Thyroid gland (tissue), 4 donors: ENCODE data around the gene RBP4. TPM values are rescaled to one million over a fixed set of nuclear protein-coding genes. Genes with fewer than 3 reads are reported as not detected.

ENCODE experiments used
- DNase-seq, 2 donors: peaks; one replicate each; pipeline ENCODE4 v3.0.0-alpha.2; 2019
- H3K27ac ChIP-seq, 3 donors: fragments of 200-600 bp; sonication (generic); 1 replicate in 2 of 3; 2 replicates in 1 of 3; pipeline ENCODE4 v1.5.1; 2016 to 2019; ENCODE audit warnings: mild to moderate bottlenecking in 1 of 3, moderate library complexity in 1 of 3
- H3K27me3 ChIP-seq: fragments of 200-600 bp; sonication (generic); one replicate; pipeline ENCODE4 v1.5.1; 2019
- H3K36me3 ChIP-seq, 2 donors: fragments of 200-600 bp; sonication (generic); one replicate each; pipeline ENCODE4 v1.5.1; 2016 to 2019
- H3K4me1 ChIP-seq, 2 donors: fragments of 200-600 bp; sonication (generic); one replicate each; pipeline ENCODE4 v1.5.1; 2017 to 2019
- H3K4me3 ChIP-seq, 3 donors: fragments of 200-600 bp; sonication (generic); replicated peaks in 1 of 3; 1 replicate in 2 of 3; 2 replicates in 1 of 3; pipeline ENCODE4 v1.5.1; 2016; ENCODE audit warnings: mild to moderate bottlenecking in 1 of 3
- H3K9me3 ChIP-seq: fragments of 200-600 bp; sonication (generic); one replicate; pipeline ENCODE4 v1.5.1; 2017
- CTCF ChIP-seq, 6 experiments: fragments of 200-600 bp in 3 of 6; fragments of 450-650 bp in 3 of 6; sonication (generic) in 3 of 6; IDR thresholded peaks; one replicate each; pipeline ENCODE4 v1.5.1; 2016 to 2019; ENCODE audit warnings: antibody characterized with exemption in 6 of 6, mild to moderate bottlenecking in 2 of 6, inconsistent platforms in 1 of 6, moderate library complexity in 1 of 6
- POLR2A ChIP-seq, 2 donors: fragments of 450-650 bp; IDR thresholded peaks; one replicate each; pipeline ENCODE4 v1.6.1; 2017; ENCODE audit warnings: antibody characterized with exemption in 2 of 2, mild to moderate bottlenecking in 2 of 2, moderate library complexity in 1 of 2
- WGBS, 2 donors: methylation state at CpG; one replicate each; pipeline ENCODE4 v1.1.5; 2017; 5-methylcytosine and 5-hydroxymethylcytosine counted together
- intact Hi-C: fragments of 100-400 bp; cut with DNase I; formaldehyde crosslinking; loops from one replicate; pipeline ENCODE4 v1.15.1; 2023
- total RNA-seq, 4 donors: library from RNA; depleted of rRNA; stranded (reverse); fragments of >200 nt; gene quantifications; one replicate each; pipeline ENCODE4 v1.2.3, GENCODE V29; 2016

The RBP4 gene
- total RNA-seq, 4 donors from 2014 or later = 1.9 to 5.5 (median 5.3) TPM

- Histone ChIP-seq H3K27ac (no peak overlapping the region), H3K4me1 (no peaks in the 10 kb centered on the region), H3K9me3 (no peaks in the 10 kb centered on the region), H3K4me3 (no peak overlapping the region), H3K27me3 (no peaks in the 10 kb centered on the region), H3K36me3 (no peaks in the 10 kb centered on the region)
- 83% methylated on average over 4 of the region's 4 CpGs for WGBS, 2 donors
- intact Hi-C loops = no loop called here
- TF ChIP-seq CTCF (IDR thresholded peaks at IDR 0.05) (no peak), POLR2A (IDR thresholded peaks at IDR 0.05) (no peak)
- DNase-seq = no peak
These were observed 27.8 kb upstream of the RBP4 start for GRCh38 chr10:93628858-93629257.

GRCh38 chr10:93622942-93623341 is 21.9 kb upstream of the RBP4 start:
- no peak overlapping the region for H3K4me3 ChIP-seq
- H3K9me3 ChIP-seq = no peaks in the 10 kb centered on the region
- no peak for DNase-seq
- no peaks in the 10 kb centered on the region for H3K4me1 ChIP-seq
- 97 to 100% methylated on average over 1 of the region's 1 CpG for WGBS, 2 donors
- intact Hi-C loops = no loop called here
- TF ChIP-seq CTCF (IDR thresholded peaks at IDR 0.05) (no peak), POLR2A (IDR thresholded peaks at IDR 0.05) (no peak)
- H3K27ac ChIP-seq = no peak overlapping the region
- no peaks in the 10 kb centered on the region for H3K27me3 ChIP-seq
- H3K36me3 ChIP-seq = no peaks in the 10 kb centered on the region

- intact Hi-C loops = no loop called here
- Histone ChIP-seq H3K4me1 (no peaks in the 10 kb centered on the region), H3K36me3 (no peaks in the 10 kb centered on the region), H3K4me3 (no peak overlapping the region), H3K27ac (no peak overlapping the region), H3K27me3 (no peaks in the 10 kb centered on the region), H3K9me3 (no peaks in the 10 kb centered on the region)
- WGBS, 2 donors = 74 to 77% methylated on average over 7 of the region's 7 CpGs
- TF ChIP-seq POLR2A (IDR thresholded peaks at IDR 0.05) = no peak
- TF ChIP-seq CTCF (IDR thresholded peaks at IDR 0.05) = no peak
- DNase-seq = no peak
These were observed 19.9 kb upstream of the RBP4 start for GRCh38 chr10:93620925-93621324.

GRCh38 chr10:93615576-93616235 is 14.7 kb upstream of the RBP4 start:
- Histone ChIP-seq H3K9me3 (no peaks in the 10 kb centered on the region), H3K36me3 (no peaks in the 10 kb centered on the region), H3K27me3 (no peaks in the 10 kb centered on the region), H3K27ac (no peak overlapping the region), H3K4me1 (no peaks in the 10 kb centered on the region), H3K4me3 (no peak overlapping the region)
- TF ChIP-seq POLR2A (IDR thresholded peaks at IDR 0.05) = no peak
- 78 to 88% methylated on average over 9 of the region's 9 CpGs for WGBS, 2 donors
- no peak for DNase-seq
- intact Hi-C loops = no loop called here

GRCh38 chr10:93614101-93614825 is 13.2 kb upstream of the RBP4 start:
- intact Hi-C loops = no loop called here
- Histone ChIP-seq H3K9me3 (no peaks in the 10 kb centered on the region), H3K4me1 (no peaks in the 10 kb centered on the region), H3K27ac (no peak overlapping the region), H3K4me3 (no peak overlapping the region), H3K36me3 (no peaks in the 10 kb centered on the region), H3K27me3 (no peaks in the 10 kb centered on the region)
- DNase-seq = no peak
- TF ChIP-seq CTCF (IDR thresholded peaks at IDR 0.05) = no peak
- no peak for TF ChIP-seq POLR2A (IDR thresholded peaks at IDR 0.05)
- WGBS, 2 donors = 76 to 78% methylated on average over 7 of the region's 7 CpGs
